HG02798 (cell line): ENCODE measurements around the gene ZNF732.
"Not testable (repeated sequence)": the region's sequence is repeated elsewhere in the genome, so short reads cannot be mapped to it uniquely, and the experiment has no call there.

Experiments used
- ATAC-seq: cut with Tn5 transposase; IDR thresholded peaks from one replicate; pipeline ENCODE4 v1.9.1; 2021; ENCODE audit warnings: mild to moderate bottlenecking; ENCODE audit not compliant: unreplicated experiment, poor library complexity

Gene ZNF732

GRCh38 chr4:256492-256891 lies 48.8 kb downstream of the ZNF732 start:
- ATAC-seq: no peak

GRCh38 chr4:253936-254756 lies 51.1 kb downstream of the ZNF732 start:
- ATAC-seq: no peak

- ATAC-seq: no peak
Measured at GRCh38 chr4:252065-252601, 53.1 kb downstream of the ZNF732 start.

- ATAC-seq: no peak
Measured at GRCh38 chr4:244471-244870, 60.8 kb downstream of the ZNF732 start.

- no peak for ATAC-seq
Measured at GRCh38 chr4:243426-243825, 61.8 kb downstream of the ZNF732 start.

GRCh38 chr4:242121-242848 lies 63.0 kb downstream of the ZNF732 start:
- peak; percentile 80 for ATAC-seq

GRCh38 chr4:241411-241810 lies 63.9 kb downstream of the ZNF732 start:
- ATAC-seq: not testable (repeated sequence)

GRCh38 chr4:236028-236427 lies 69.2 kb downstream of the ZNF732 start:
- ATAC-seq: no peak

- no peak for ATAC-seq
Measured at GRCh38 chr4:234178-234577, 71.1 kb downstream of the ZNF732 start.

- ATAC-seq: no peak
Measured at GRCh38 chr4:223913-224497, 81.3 kb downstream of the ZNF732 start.
